Measurements from ENCODE around the gene CFAP141. TPM values are rescaled to one million over a fixed set of nuclear protein-coding genes. Genes with fewer than 3 reads are reported as not detected.
"Not testable (repeated sequence)": the region's sequence is repeated elsewhere in the genome, so short reads cannot be mapped to it uniquely, and the experiment has no call there.

Gene CFAP141
- total RNA-seq, 6 donors from 2014 or later, result 5.9 to 6.5 TPM; not detected in 4

GRCh38 chr1:154212083-154212482 lies 6.0 kb upstream of the CFAP141 start:
- 97% methylated on average over 10 of the region's 10 CpGs for WGBS, 2 donors
- DNase-seq (no peak), ATAC-seq (ENCODE audit: low FRiP score in 2 of 2) (no peak)
- no peaks in the 10 kb centered on the region for H3K27me3 ChIP-seq
- no peaks in the 10 kb centered on the region for H3K4me1 ChIP-seq
- peaks cover 39 to 88% (median 66%) of the 10 kb centered on the region in 4 donors for H3K36me3 ChIP-seq
- H3K27ac ChIP-seq, result no peak overlapping the region
- no peak for TF ChIP-seq POLR2A (IDR thresholded peaks at IDR 0.05)
- TF ChIP-seq, protein P1, sequence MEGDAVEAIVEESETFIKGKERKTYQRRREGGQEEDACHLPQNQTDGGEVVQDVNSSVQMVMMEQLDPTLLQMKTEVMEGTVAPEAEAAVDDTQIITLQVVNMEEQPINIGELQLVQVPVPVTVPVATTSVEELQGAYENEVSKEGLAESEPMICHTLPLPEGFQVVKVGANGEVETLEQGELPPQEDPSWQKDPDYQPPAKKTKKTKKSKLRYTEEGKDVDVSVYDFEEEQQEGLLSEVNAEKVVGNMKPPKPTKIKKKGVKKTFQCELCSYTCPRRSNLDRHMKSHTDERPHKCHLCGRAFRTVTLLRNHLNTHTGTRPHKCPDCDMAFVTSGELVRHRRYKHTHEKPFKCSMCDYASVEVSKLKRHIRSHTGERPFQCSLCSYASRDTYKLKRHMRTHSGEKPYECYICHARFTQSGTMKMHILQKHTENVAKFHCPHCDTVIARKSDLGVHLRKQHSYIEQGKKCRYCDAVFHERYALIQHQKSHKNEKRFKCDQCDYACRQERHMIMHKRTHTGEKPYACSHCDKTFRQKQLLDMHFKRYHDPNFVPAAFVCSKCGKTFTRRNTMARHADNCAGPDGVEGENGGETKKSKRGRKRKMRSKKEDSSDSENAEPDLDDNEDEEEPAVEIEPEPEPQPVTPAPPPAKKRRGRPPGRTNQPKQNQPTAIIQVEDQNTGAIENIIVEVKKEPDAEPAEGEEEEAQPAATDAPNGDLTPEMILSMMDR (IDR thresholded peaks at IDR 0.05), result no peak
- TF ChIP-seq EP300 (IDR thresholded peaks at IDR 0.05), result no peak
- TF ChIP-seq POLR2AphosphoS5 (IDR thresholded peaks at IDR 0.05), result no peak
- H3K4me3 ChIP-seq, result no peak overlapping the region
- H3K9me3 ChIP-seq, result no peaks in the 10 kb centered on the region

DNA sequence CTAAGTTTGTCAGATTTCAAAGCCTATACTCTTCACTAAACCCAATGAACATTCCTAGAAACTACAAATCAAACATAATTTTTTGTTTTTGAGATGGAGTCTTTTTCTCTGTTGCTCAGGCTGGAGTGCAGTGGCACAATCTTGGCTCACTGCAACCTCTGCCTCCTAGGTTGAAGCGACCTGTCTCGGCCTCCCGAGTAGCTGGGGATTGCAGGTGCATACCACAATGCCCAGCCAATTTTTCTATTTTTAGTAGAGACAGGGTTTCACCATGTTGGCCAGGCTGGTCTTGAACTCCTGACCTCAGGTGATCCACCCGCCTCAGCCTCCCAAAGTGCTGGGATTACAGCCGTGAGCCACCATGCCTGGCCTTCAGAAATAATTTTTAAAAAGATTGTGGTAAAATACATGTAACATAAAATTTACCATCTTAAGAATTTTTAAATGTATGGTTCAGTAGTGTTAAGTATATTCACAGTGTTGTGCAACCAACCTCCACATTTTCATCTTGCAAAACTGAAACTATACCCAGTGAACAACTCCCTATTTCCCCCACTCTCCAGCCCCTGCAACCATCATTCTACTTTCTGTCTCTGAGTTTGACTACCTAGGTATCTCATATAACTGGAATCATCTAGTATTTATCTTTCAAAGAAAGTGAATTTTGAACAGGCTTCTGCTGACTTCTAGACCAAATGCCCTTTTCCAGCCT lies 2.7 kb upstream of the CFAP141 start:
- DNase-seq (no peak), ATAC-seq (ENCODE audit: low FRiP score in 2 of 2) (no peak)
- Histone ChIP-seq H3K27me3 (no peaks in the 10 kb centered on the region), H3K36me3 (peaks cover 40 to 89% (median 74%) of the 10 kb centered on the region in 4 donors), H3K4me1 (no peaks in the 10 kb centered on the region), H3K27ac (no peak overlapping the region), H3K9me3 (no peaks in the 10 kb centered on the region), H3K4me3 (no peak overlapping the region)
- 84 to 92% methylated on average over 2 to 5 of the region's 5 CpGs for WGBS, 2 donors
- no peak for TF ChIP-seq EP300 (IDR thresholded peaks at IDR 0.05)
- TF ChIP-seq POLR2A (IDR thresholded peaks at IDR 0.05), result no peak
- no peak for TF ChIP-seq POLR2AphosphoS5 (IDR thresholded peaks at IDR 0.05)
- TF ChIP-seq, protein P1 (IDR thresholded peaks at IDR 0.05), result no peak

DNA sequence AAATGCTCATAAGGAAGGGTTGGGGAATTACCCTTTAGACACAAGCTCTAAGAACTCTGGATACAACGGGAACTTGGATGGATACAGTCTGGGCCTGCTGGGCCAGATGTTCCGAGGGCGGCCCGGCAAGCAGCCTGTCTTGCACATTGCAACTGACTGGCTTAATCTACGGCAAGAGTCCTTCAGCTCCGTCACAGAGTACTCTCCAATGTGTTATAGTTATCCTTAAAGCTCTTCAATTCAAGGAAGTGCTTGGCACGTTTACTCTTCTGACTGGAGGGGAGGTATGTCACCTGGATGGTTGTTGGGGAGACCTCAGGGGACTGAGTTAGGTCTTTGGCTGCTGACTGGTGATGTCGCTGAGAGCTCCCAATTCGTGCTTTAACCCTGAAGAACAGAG lies 1.1 kb upstream of the CFAP141 start:
- peak in 1 of 4 donors; percentile 7 for TF ChIP-seq EP300 (IDR thresholded peaks at IDR 0.05)
- no peak for TF ChIP-seq POLR2AphosphoS5 (IDR thresholded peaks at IDR 0.05)
- Histone ChIP-seq H3K36me3 (peaks cover 24 to 73% (median 58%) of the 10 kb centered on the region in 4 donors), H3K9me3 (no peaks in the 10 kb centered on the region), H3K4me3 (no peak overlapping the region), H3K4me1 (no peaks in the 10 kb centered on the region), H3K27ac (no peak overlapping the region), H3K27me3 (no peaks in the 10 kb centered on the region)
- WGBS, 2 donors, result 67 to 79% methylated on average over 9 of the region's 9 CpGs
- peak in 1 of 2 donors; percentile 66 for DNase-seq
- peak; percentile 24 to 67 for ATAC-seq (ENCODE audit: low FRiP score in 2 of 2)

GRCh38 chr1:154205778-154206177 lies 355 bp downstream of the CFAP141 start:
- not testable (repeated sequence) for ATAC-seq (ENCODE audit: low FRiP score in 2 of 2); H3K27me3 ChIP-seq; H3K9me3 ChIP-seq; H3K4me1 ChIP-seq; DNase-seq; H3K4me3 ChIP-seq; H3K27ac ChIP-seq
- peaks cover 12 to 58% (median 44%) of the 10 kb centered on the region in 4 donors for H3K36me3 ChIP-seq
- 92 to 96% methylated on average over 11 of the region's 11 CpGs for WGBS, 2 donors

- peaks cover 3 to 21% (median 8%) of the 10 kb centered on the region in 4 donors for H3K4me1 ChIP-seq
- peak overlapping the region in 3 of 4 donors; percentile 7 to 64 (median 54) for H3K27ac ChIP-seq
- no peaks in the 10 kb centered on the region for H3K9me3 ChIP-seq
- ATAC-seq (ENCODE audit: low FRiP score in 2 of 2), result peak in 1 of 2 donors; percentile 21
- no peaks in the 10 kb centered on the region for H3K36me3 ChIP-seq
- TF ChIP-seq POLR2A (IDR thresholded peaks at IDR 0.05) (no peak), POLR2AphosphoS5 (IDR thresholded peaks at IDR 0.05) (no peak), EP300 (IDR thresholded peaks at IDR 0.05) (no peak)
- TF ChIP-seq, protein P1 (IDR thresholded peaks at IDR 0.05), result no peak
- 83 to 93% methylated on average over 3 of the region's 3 CpGs for WGBS, 2 donors
- DNase-seq, result no peak
- no peaks in the 10 kb centered on the region for H3K27me3 ChIP-seq
- H3K4me3 ChIP-seq, result peak overlapping the region in 1 of 4 donors; percentile 10
These were observed 6.6 kb downstream of the CFAP141 start for GRCh38 chr1:154199563-154199879.

All from upper lobe of left lung (tissue), 6 donors.